Tibial nerve (tissue), 3 donors: ENCODE measurements around the gene FRMD4A.

Experiments
- CTCF ChIP-seq, 5 experiments: fragments of 200-600 bp in 3 of 5; fragments of 450-650 bp in 2 of 5; sonication (generic) in 3 of 5; IDR thresholded peaks; one replicate each; pipeline ENCODE4 v1.5.1; 2016 to 2019; ENCODE audit warnings: antibody characterized with exemption in 5 of 5, mild to moderate bottlenecking in 3 of 5, moderate library complexity in 2 of 5
- POLR2A ChIP-seq, 2 donors: fragments of 450-650 bp; IDR thresholded peaks; one replicate each; pipeline ENCODE4 v1.6.1; 2017; ENCODE audit warnings: antibody characterized with exemption in 2 of 2, mild to moderate bottlenecking in 2 of 2, moderate library complexity in 2 of 2

DNA sequence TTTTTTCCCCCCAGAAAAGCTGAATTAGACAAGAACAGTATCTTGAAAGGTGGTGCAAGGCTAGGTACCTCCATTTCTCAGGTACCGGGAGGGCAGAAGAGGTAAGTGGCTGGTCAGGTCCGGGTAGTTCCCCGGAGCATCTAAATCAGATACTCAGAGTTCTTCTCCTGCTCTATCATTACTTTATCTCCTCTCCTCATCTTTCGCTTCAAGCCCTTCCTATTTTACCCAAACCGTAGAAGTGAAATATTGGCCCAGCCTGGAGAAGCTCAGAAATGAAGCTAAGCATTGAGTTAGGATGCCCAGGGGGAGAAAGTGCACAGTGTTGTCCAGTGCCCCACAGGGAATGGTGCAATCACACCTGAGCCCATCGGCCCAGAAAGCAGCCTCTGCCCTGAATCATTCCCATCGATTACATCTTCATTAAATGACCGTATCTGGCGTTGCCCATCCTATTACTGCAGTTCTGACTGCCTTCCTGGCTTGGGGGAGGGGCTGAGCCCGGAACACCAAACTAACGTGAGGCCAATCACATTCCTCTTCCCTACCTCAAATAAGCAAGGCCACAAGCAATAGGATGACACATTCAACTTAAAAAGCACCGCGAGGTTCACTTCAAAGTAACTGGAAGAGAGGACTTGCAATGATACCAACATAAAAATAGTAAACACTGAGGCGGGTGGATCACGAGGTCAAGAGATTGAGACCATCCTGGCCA is 627.5 kb downstream of the FRMD4A start:
- TF ChIP-seq CTCF (IDR thresholded peaks at IDR 0.05) (no peak), POLR2A (IDR thresholded peaks at IDR 0.05) (no peak)
